Activated CD4-positive, CD25-positive, alpha-beta regulatory T cell treated with anti-CD3 and anti-CD28 coated beads, Interleukin-2, amount 50 U/mL, for 16 hours (primary cell): ENCODE data around the gene OR6F1.
"Not testable (repeated sequence)": the region's sequence is repeated elsewhere in the genome, so short reads cannot be mapped to it uniquely, and the experiment has no call there.

Experiments used
- DNase-seq: peaks from one replicate; pipeline ENCODE4 v3.0.0-alpha.2; 2020; ENCODE audit warnings: low read depth, low spot score

The OR6F1 gene

GRCh38 chr1:247716546-247716945 is at the start of gene OR6F1:
Gene OR6F1 (minus strand): TSS chr1:247716646. CDS start chr1:247712755, 3,891 bp downstream.
- no peak for DNase-seq

GRCh38 chr1:247760456-247760855 is 44.0 kb upstream of the OR6F1 start, which contains the start of gene OR1C1:
Gene OR1C1 (minus strand): TSS chr1:247760556. CDS start chr1:247758406, 2,150 bp downstream.
- DNase-seq = no peak

GRCh38 chr1:247754311-247754710 is 37.9 kb upstream of the OR6F1 start:
- DNase-seq = not testable (repeated sequence)

- no peak for DNase-seq
These were observed 33.4 kb upstream of the OR6F1 start for GRCh38 chr1:247749870-247750269.

GRCh38 chr1:247748041-247748440 is 31.6 kb upstream of the OR6F1 start, which contains the start of gene OR14A2:
Gene OR14A2 (minus strand): TSS chr1:247748141.
- DNase-seq = no peak

GRCh38 chr1:247747616-247748015 is 31.2 kb upstream of the OR6F1 start:
- DNase-seq = no peak

GRCh38 chr1:247746391-247746935 is 30.0 kb upstream of the OR6F1 start:
- DNase-seq = no peak

GRCh38 chr1:247742215-247742760 is 25.8 kb upstream of the OR6F1 start:
- DNase-seq = not testable (repeated sequence)

- no peak for DNase-seq
These were observed 25.3 kb upstream of the OR6F1 start for GRCh38 chr1:247741756-247742155.

- DNase-seq = no peak
These were observed 24.3 kb upstream of the OR6F1 start for GRCh38 chr1:247740721-247741120.

GRCh38 chr1:247738315-247738714 is 21.9 kb upstream of the OR6F1 start, which contains the start of gene OR14K1:
Gene OR14K1 (plus strand): TSS chr1:247738615. CDS start chr1:247738615, 0 bp downstream.
- DNase-seq = no peak

GRCh38 chr1:247721222-247721621 is 4.8 kb upstream of the OR6F1 start:
- no peak for DNase-seq

- DNase-seq = no peak
These were observed 2.7 kb downstream of the OR6F1 start for GRCh38 chr1:247713753-247714152.

GRCh38 chr1:247710681-247711080 is 5.8 kb downstream of the OR6F1 start:
- not testable (repeated sequence) for DNase-seq

- DNase-seq = no peak
These were observed 15.1 kb downstream of the OR6F1 start for GRCh38 chr1:247701338-247701737.

GRCh38 chr1:247681288-247681897 is 35.1 kb downstream of the OR6F1 start:
- DNase-seq = no peak

- DNase-seq = no peak
These were observed 36.3 kb downstream of the OR6F1 start for GRCh38 chr1:247680171-247680570.

- no peak for DNase-seq
These were observed 36.8 kb downstream of the OR6F1 start, which contains the start of gene OR13G1 for GRCh38 chr1:247679639-247680038. Gene OR13G1 (minus strand): TSS chr1:247679739. CDS start chr1:247673041, 6,698 bp downstream.

GRCh38 chr1:247669225-247669624 is 47.2 kb downstream of the OR6F1 start:
- no peak for DNase-seq
